Measurements from ENCODE around the gene DAP. TPM values are rescaled to one million over a fixed set of nuclear protein-coding genes. Genes with fewer than 3 reads are reported as not detected.

Gene DAP
- total RNA-seq, 1 donor from 2014 or later: 71.1 TPM

DNA sequence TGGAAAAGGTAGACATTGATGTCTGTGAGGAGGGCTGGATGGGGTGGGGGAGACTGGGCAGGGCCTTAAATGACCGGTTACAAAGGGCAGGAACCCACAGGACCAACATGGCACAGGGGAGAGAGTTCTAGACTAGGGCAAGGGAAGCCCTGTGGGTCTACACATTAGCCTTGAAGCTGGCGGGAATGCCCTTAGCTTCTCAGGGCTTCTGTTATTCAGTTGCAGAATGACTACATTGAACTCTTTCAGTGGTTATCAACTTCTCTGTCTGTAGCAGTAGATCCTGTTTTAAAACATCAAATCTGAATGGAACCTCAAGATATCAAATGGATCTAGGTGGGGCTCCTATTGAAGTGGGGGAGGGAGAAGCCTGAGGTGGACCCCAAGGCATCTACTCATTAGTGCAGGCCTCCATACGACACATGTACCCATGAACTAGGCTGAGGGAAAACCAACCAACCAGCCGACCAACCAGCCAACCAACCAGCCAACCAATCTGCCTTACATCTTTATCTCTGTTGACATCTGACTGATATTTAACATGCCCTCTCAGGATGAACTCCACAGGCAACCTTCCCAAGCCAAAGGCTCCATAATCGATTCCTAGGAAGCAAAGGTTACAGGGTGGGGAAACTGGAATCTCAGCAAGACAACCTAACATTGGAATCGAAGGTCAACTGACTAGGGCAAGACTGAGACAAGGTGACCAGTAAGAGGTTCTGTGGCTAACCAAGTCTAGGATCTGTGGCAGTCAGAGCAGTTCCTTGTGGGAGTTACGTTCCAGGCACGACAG lies 48.3 kb downstream of the DAP start:
- DNase-seq (ENCODE audit: low spot score): no peak

DNA sequence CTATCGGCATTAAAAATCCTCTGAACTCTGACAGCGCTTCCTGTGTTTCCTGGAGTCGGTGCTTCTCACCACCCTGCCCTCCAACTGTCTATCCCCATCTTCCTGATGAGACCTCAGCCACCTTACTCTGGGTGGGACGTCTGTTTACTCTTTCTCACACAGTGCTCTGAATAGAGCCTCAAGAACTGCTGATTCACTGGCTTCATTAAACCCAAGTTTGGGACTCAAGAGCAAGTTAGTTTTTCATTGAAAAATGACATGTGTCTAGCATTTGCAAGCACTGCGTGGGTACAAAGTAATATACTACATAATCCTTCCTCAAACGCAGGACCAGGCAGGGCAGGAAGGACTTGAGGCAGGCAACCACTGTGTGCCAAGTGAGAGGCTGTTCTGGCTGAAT lies 49.5 kb downstream of the DAP start:
- no peak for DNase-seq (ENCODE audit: low spot score)

- no peak for DNase-seq (ENCODE audit: low spot score)
These were observed 50.4 kb downstream of the DAP start for GRCh38 chr5:10710513-10711128.

DNA sequence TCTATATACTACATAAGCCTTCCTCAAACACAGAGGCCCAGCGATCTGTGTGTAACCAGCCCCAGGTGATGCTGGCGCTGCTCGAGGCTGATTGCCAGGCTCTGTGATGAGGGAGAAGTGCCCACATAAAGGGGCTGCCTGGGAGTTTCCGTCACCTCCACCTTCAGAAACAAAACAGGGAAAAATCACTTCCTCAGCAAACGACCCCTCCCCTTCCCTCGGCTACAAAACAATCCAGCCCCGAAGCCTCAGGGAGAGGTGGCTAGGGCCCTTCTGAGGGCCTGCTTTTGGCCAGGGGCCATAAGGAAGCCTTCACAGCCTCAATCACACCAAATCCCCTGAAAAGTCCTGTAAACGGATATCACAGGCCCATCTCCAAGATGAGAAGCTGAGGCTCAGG lies 51.1 kb downstream of the DAP start:
- no peak for DNase-seq (ENCODE audit: low spot score)

GRCh38 chr5:10709409-10709808 lies 51.6 kb downstream of the DAP start:
- DNase-seq (ENCODE audit: low spot score): no peak

GRCh38 chr5:10708189-10708944 lies 52.7 kb downstream of the DAP start:
- DNase-seq (ENCODE audit: low spot score): no peak

- DNase-seq (ENCODE audit: low spot score): no peak
These were observed 53.6 kb downstream of the DAP start for GRCh38 chr5:10707198-10708142.

DNA sequence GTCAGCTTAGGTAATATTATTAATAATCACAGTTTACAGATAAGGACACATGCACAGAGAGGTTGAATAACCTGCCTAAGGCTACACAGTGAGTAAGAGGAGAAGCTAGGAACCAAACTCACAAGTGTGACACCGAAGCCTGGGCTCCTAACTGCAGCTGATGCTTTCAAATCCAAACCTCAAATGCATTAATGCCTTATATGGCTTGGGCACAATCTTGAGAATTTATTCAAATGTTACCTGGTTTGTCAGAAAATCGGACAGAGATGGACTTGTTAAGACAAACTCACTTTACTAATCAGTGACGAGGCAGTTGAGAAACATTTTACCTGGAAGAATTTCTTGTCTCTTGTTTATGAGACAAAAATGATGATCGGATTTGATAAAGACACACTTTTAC lies 54.7 kb downstream of the DAP start:
- DNase-seq (ENCODE audit: low spot score): no peak

DNA sequence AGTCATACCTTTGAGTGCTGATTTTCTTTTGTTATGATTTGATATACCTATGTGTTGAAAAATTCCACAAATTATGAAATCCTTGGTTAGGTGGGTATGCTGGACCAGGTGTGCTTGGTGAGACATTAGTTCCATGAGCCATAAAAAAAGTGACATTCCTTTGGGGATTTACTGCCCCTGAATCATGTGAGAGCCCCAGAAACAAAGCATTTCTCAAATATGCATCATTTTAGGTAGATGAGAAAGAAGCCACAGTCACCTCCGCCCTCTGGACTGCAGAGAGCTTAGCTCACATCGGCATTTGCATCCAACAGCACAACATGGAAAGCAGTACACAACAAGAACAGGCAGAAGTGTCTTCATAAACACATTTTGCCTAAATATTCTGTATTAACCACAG lies 55.3 kb downstream of the DAP start:
- no peak for DNase-seq (ENCODE audit: low spot score)

DNA sequence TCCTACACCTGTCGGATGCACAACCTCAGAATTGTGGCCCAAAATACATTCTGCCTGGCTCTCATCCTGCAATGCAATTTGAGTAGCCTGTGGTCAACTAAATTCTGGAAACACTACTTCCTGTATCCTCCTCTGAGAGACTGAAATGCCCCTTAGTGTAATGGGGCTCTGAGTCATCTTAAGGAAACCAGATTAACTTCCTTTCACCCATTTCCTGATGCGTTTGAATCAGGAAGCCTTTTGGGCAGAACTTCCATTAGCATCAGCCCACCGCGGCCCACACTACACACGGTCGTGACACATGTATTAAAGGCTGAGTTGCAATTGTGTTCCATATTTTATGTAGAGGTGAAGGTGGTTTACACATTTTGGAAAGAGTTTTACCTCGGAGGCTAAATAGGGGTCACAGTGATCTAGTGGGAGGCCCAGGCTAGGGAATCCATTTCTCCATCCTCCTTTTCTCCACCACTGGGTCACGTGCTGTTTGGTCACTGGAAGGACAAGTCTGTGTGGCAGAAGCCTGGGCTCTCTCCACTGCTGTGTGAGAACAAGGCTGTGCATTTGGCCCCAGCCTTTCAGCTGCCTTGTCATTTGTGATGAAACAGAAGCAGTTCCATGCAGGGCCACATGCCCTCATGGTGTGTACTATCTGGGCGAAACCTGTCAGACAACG lies 55.9 kb downstream of the DAP start:
- no peak for DNase-seq (ENCODE audit: low spot score)

DNA sequence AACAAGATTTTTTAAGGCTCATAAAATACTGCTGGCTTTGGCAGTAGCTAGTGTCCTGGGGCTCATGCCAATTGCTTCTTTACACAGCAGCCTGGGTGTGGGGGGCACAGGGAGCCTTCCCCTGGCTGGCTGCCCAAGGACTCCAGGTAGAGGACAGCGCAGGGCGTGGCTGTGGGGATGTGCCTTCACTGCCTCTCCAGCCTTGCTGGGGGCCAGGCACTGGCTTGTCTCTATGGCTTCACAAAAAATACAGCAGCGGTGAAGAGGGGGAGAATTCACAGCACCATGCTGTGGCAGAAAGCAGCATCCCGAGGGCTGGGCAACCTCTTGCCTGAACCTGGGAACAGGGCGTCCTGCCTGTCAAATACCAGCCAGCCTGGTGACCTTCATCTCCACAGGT lies 57.4 kb downstream of the DAP start:
- DNase-seq (ENCODE audit: low spot score): no peak

DNA sequence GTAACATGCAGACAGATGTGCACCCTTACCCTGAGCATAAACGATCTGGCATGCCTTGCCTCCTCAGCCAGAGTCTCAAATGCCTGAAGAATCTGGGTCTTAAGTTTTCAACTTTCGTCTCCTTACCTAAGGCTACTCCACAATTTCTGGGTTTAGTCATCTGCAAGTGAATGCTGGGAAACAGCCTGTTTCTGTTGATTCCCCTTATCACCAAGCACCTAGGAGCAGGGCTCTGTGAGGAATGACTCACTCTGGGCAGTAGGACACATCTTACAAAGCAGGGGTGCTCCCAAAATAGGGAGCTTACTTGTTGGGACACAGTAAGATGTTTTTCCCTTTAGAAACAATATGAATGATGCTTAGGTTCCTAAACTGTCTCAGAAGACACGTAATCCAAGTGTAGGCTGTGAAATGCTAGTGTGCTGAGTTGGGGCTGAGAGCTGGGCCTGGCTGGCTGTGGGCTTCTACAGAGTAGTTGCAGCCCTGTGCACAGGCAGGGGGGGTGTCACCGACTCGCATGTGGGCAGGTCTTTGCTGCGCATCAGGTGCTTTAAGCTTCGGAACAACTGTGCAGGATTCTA lies 58.0 kb downstream of the DAP start:
- no peak for DNase-seq (ENCODE audit: low spot score)

GRCh38 chr5:10702040-10702629 lies 58.9 kb downstream of the DAP start:
- DNase-seq (ENCODE audit: low spot score): no peak

GRCh38 chr5:10701567-10702039 lies 59.4 kb downstream of the DAP start:
- DNase-seq (ENCODE audit: low spot score): no peak

DNA sequence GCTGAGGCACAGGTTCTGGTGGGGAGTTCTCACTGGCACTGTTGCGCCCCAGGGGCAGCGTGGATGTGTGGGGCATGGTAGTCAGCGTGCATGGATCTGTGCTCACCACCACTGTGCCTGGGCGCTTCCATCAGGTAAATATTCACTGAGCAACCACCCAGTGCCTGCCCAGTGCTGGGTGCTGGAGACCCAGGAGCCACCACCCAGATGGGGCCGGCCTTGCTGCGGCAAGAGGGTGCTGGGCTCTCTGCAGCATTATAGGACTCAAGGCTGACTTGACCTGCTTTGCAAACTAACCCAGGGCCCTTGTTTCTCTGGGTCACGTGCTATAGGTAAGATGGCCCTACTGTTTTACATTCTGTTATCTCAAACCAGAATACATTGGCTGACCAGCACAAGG lies 60.5 kb downstream of the DAP start:
- DNase-seq (ENCODE audit: low spot score): no peak

DNA sequence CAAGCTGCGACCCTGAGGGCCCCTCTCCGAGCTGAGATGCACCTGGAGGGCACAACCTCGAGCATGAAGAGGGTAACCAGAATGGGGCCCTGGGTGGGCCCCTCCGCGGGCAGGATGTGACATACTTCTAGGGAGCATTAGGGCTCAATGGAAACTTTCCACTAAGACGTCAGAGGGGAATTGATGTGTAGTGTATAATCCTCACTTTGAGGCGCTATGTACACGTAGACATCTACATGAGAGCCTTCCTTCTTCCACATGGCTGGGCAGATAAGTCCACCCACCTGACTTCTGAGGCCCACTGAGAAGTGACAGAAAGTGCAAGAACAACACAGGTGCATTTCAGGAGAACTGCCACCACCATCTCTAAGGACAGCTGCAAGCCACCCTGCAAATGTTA lies 61.0 kb downstream of the DAP start:
- DNase-seq (ENCODE audit: low spot score): no peak

DNA sequence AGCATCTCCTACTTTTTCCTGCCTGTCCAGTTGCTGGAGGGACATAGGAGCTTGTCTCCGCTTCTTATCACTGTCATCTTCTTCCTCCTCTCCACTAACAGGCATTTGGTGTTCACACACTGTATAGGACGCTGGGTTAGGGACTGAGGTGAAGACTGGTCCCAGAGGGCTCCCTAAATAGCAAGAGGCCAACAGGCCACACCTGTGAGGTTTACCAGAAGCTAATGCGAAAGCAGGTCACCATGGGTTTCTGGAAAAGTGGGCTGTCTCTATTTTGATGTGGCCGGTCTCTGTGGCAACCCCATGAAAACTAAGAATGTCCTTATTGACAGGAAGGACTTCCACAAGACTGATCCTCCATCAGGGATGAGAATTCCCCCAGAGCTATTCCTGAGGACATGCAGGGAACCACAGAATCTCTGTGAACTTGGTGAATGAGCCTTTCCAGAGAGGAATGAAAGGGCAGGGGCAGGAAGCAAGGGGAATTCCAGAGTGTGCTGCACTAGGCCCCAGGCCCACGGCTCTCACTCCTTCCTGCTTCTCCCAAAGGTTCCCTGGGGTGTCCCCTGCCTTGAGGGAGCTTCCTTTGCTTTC lies 61.7 kb downstream of the DAP start:
- DNase-seq (ENCODE audit: low spot score): no peak

DNA sequence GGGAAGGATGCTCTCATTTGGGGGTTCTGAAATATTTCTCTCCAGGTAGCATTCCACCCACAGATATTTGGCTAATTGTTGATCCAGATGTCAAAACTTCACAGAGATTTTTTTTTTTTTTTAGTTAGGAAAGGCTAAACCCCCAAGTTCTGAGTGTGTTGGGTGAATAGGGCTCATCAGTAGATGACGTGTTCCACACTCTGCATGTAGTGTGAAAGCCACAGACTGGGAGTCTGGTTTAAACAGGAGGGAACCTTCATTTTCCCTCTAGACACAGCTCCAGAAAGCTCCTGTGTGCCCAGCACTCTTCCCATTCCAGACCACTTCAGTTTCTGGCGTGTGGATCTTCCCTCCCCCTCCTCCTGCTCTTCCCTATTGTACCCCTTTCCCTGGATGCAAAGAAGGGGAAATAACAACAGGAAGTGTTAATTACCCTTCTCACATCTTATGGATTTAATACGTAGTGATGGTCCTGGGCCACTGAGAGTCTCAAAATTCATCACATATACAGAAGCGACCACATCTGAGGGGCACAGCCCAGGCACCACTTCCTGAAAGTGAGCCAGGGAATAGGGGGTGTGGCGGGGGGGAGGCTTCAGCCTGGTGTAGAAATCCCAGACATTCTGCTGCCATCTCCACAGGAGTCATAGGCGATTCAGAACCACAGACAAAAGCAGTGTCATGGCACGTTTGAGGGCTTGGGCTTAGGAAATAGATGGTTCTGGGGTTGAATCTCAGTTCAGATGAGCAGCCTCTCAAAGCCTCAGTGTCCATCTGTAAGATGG lies 65.1 kb downstream of the DAP start:
- no peak for DNase-seq (ENCODE audit: low spot score)

Data from mesenteric fat pad (tissue), 1 donor.